CD4-positive, alpha-beta T cell treated with Interleukin-2 at 100 ng/mL for 4 hours (primary cell): ENCODE results near the gene PLEKHS1.
"Not testable (repeated sequence)": the region's sequence is repeated elsewhere in the genome, so short reads cannot be mapped to it uniquely, and the experiment has no call there.

Experiments
- DNase-seq: peaks from one replicate; pipeline ENCODE4 v3.0.0-alpha.2; 2020; ENCODE audit warnings: low spot score

The PLEKHS1 gene

DNA sequence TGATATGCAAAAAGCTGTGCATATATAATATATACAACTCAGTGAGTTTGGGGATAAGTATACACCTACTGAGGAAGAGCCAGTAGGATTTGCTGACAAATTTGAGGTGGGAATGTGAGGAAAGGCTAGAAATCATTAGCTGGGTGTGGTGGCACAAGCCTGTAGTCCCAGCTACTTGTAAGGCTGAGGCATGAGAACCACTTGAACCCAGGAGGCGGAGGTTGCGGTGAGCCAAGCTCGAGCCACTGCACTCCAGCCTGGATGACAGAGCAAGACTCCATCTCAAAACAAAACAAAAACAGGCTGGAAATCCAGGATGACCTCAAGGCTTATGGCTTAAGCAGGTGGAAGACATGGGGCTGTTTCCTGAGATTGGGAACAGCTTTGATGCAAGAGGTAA is 10.6 kb upstream of the PLEKHS1 start:
- DNase-seq: no peak

DNA sequence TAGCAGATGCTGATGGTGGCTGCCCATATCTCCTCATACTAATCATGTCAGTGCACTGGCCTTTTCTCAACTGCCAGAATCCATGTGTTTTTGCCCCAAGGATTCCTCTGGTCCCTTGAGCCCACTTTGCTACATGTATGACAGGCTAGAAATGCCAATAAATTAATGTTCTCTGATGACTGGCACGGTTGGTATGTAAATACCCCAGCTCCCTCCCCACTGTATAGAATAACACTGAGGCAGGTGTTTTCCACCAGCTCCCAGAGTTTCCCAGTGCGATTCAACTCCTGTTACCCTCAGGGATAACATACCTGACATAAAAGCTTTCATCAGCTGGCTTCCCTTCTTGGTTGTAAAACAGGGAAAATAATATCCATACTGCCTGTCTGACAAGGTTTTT is 9.0 kb upstream of the PLEKHS1 start:
- DNase-seq: no peak

DNA sequence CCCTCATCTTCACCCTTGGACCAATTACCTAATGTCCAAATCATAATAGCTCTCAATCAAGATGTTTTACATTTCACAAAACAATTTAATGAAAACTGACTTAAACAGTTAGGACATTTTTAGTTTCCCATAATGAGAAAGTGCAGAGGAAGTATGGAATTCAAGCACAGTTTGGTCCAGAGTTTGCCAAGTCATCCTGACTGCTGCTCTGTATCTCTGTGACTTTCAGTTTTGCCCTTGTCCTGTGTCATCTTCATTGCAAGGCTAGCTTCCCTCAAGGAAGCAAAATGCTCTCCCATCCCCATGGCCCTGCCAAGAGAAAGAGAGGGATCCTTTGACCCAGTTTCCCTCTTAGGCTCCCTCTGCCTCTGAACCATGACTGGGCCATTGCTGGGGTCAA is 7.9 kb upstream of the PLEKHS1 start:
- no peak for DNase-seq

DNA sequence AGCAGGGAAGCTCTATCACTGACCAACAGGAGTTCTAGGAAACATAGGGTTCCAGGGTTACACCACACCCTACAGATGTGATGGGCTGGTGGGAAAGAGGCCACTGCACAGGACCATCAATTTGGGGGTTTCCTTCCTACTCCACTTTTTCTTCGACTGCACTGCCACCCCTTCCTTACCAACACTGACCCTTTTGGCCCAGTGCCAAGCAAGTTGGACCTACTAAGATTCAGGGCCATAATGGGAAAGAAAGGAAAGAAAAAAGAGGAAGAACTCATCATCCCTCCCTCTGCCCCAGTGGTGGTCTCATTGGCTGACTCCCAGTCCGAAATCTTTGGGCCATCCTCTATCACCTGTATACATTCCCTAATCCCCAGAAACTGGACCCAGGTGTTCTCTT is 6.1 kb upstream of the PLEKHS1 start:
- DNase-seq: no peak

DNA sequence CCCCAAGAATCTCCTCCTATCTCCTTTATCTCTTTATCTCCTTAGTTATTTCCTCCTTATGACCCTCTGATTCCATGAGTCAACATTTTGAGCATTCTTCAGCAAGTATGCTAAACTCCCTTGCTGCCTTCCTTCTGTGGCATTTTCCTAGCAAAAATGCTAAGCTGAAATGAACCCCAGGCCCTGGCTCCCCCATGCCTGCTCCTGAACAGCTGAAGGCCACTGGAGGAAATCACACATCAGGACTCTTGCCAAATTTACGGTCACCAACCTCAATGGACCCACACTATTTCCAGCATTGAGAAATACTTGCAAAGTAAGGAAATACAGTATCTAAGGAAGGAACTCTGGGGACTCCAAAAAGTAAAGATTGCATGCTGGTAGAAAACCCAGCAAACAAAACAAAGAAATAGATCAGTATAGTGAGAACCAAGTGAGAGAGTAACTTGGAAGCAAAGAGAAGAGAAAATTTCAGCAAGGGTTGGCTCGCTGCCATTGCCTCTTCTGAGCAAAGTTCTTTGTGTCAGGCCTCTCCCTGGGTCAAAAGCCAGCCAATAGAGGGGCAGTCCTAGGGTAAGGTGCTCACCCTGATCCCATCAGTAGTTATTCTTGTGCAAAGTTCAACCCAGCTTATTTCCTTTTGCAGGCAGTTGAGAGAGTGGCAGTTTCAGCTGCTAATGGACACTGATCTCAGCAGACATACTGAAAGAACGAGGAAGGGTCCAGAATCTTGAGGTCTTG is 5.1 kb upstream of the PLEKHS1 start:
- DNase-seq: no peak

DNA sequence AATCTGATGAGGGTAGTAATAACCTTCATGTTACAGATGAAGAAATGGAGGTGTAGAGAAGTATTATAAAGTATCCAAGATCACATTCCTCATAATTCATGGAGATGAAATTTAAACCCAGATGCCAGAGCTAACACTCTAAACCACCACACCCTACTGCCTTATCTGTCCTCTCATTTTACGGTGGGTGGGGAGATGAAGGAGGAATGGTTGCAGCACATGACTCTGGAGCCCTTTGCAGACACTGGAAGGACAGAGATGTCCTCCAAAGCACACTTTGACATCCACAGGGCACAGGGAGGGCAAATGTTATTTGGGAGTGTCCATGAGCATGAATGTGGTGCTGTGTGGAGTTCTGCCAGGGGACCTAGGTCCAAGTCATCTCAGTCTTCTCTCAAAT is 1.1 kb downstream of the PLEKHS1 start:
- DNase-seq: no peak

DNA sequence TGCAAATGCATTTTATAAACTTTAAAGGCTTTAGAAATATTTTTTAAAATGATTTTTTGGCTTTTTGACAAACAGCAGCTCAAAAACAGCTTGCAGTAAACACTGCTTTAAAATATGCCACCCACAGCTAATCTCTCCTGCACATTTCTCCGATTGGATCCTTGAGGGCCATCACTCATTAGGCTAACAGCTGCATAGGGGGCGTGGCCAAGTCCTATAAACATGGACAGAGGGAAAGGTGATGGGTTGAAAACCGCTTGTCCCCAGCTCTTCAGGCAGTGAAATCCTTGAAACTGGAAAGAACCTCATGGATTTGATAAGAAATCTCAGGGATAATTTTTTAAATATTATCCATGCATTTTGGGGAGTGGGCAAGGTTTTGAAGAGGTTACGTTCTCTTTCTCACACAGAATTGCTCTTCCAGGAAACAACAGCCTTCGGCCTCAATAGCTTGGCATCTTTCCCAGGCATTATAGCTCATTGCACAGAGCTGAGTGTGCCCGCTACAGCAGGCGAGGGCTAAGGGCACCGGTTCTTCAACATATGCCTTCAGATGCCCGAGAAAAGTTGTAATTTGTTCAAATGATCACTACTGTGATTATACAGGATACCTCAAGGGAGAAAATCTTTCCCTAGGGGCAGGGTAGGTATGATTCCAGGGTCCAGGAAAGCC is 1.7 kb downstream of the PLEKHS1 start:
- no peak for DNase-seq

DNA sequence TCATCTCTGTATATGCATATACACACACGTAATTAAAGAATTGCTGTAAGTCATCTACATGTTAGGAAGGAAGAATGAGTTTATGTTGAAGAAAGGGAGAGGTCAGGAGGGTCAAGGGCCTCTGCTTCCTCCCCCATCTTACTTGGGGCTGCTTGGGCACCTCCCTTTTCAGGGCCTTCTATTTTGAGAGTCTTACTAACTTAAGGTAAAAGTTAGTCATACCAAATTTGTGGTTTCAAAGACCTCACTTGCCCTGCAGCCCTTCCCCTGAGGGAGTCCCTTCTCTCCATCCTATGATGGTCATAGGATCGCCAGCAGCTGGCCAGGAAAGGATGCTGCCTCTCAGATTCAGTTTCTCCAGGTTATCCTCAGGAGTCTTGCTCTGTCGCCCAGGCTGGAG is 2.6 kb downstream of the PLEKHS1 start:
- DNase-seq: no peak

DNA sequence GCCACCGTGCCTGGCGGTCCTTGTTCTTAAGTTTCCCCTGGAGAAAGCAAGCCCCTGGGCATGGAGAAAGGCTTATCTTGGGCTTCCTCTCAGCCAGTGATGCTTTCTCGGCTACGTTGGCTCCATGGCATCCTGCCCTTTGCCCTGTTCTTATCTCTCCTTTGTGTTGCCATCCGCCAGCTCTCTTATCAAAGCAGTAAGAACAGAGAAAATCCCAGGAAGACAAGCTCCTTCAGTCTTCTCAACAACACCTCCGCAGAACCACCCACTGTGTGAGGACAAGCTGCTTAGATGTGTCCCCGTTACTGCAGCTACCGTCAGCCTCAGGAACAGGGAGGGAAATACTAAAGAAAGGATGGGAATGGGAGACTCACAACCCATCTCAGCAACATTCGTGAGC is 3.3 kb downstream of the PLEKHS1 start:
- no peak for DNase-seq

DNA sequence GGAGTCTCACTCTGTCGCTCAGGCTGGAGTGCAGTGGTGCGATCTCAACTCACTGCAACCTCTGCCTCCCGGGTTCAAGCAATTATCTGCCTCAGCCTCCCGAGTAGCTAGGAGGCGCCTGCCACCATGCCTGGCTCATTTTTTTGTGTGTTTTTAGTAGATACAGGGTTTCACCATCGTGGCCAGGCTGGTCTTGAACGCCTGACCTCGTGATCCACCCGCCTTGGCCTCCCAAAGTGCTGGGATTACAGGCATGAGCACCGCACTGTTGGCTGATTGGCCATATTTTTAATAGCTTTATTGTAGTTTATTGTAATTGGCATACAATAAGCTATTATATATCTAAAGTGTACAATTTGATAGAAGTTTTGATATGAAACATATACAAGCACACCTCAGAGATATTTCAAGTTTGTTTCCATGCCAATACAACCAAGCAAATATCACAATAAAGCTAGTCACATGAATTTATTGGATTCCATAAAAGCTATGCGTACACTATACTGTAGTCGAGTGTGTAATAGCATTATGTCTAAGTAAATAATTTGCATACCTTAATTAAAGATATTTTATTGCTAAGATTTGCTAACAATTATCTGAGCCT is 5.6 kb downstream of the PLEKHS1 start:
- no peak for DNase-seq

DNA sequence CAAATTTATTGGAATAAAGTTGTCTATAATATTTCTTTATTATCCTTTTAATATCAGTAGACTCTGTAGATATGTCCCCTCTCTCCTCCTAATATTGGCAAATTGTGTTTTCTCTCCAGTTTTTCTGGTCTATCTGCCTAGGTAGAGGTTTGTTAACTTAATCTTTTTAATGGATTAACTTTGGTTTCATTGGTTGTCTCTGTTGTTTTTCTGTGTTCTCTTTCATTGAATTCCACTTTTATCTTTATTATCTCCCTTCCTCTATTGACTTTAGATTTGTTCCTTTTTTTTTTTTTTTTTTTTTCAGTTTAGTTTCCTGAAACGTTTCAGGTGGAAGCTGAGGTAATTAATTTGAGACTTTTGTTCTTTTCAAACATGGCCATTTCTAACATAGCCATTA is 10.6 kb downstream of the PLEKHS1 start:
- no peak for DNase-seq

DNA sequence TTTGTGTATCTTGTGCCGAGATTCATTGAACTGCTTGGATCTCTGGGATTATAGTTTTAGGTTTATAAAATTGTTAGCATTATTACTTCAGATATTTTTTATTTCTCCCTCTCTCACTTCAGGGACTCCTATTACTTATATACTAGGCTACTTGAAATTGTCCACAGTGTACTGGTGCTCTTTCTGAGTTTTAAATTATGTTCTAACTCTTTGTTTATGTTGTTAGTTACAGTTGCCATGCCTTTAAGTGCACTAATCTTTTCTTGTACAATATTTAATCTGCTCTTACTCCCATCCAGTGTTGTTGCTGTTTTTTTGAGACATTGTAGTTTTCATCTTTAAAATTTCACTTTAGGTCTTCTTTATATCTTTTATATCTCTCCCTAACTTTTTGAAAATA is 13.1 kb downstream of the PLEKHS1 start:
- no peak for DNase-seq

DNA sequence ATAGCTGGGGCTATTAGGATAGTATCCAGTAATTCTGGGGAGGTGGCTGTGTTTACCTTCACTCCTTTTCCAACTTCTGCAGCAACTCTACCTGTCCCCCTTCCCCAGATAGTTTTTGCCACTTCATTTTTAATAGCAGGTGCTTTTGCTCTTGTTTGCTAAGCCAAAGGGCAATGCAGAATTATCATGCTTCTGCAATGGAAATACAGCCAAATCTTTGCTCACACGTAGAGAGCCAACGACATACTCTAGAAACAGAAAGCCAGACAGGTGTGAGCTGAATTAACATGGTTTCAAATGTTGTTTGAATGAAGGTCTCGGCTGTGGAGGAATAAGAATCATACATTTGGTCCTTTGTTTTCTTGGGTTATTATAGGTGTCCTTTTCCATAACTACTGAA is 14.4 kb downstream of the PLEKHS1 start:
- no peak for DNase-seq

DNA sequence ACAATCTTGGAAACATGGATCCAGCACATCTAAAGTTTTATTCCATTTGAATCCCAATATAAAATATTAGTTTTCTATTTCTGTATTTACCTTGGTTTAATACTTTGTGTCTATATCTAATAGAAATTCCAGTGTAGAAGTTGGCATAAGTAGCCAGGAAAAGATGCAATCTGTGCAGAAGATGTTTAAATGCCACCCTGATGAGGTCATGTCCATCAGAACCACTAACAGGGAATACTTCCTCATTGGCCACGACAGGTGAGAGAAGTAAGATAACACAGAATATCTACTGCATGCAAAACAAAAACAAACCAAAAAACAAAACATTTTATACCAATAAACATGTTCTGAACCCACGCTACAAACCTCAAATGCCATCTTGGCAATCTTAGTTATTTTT is 15.7 kb downstream of the PLEKHS1 start:
- no peak for DNase-seq

DNA sequence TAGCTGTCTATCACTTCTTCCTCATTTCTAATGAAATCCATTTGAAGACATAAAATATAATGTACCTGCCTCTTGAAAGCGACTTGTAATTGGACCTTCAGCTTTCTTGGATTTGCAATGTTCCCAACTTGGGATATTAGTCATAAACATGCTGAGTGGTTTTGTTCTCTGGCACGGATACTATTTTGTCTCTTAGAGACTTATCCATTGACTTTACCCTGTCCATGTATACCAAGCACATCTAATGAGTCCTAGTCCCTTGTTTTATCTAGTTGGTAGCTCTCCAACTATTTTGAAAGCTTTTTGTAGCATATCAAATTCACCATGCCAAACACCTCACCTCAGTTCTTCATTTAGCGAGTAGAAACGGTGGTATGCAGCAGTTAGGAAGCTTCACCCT is 18.9 kb downstream of the PLEKHS1 start:
- DNase-seq: no peak

DNA sequence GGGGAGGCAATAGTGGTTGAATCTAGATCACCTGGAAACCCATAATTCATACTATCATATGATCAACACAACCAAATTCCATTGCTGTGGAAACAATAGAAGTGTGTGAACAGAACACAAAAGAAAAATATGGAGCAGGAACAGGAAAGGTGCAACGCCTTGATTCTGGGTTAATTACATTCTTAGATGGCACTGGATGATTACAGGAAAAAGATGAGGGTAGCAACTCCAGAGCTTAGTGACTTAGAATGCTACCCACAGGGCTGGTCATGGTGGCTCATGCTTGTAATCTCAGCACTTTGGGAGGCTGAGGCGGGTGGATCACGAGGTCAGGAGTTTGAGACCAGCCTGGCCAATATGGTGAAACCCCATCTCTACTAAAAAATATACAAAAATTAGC is 19.6 kb downstream of the PLEKHS1 start:
- DNase-seq: not testable (repeated sequence)

DNA sequence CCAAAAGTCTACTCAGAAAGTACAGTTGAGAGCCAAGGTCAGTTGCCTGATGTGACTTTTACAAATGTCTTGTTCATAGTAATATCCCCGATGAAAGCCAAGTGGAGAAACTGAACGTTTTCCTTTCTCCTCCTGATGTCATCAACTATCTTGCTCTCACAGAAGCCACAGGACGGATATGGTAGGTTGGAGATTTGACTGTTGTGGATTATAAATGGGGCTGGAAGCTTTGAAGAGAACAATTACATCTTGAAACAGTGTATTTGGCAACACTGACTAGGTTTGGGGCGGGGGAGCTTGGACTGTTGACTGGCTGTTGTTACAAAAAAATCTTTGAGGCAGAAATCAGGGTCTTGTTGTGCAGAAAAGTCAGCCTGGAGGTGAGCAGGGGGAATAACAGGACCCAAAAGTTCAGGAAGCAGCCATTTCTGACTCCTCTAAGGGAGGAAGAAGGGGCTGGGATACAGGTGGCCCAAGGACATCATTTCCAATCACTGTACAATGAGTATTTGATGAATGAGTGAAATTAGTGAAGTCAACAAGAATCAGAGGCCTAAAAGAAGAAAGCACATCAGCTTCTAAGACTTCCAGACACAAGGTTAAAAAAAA is 24.3 kb downstream of the PLEKHS1 start:
- DNase-seq: no peak

DNA sequence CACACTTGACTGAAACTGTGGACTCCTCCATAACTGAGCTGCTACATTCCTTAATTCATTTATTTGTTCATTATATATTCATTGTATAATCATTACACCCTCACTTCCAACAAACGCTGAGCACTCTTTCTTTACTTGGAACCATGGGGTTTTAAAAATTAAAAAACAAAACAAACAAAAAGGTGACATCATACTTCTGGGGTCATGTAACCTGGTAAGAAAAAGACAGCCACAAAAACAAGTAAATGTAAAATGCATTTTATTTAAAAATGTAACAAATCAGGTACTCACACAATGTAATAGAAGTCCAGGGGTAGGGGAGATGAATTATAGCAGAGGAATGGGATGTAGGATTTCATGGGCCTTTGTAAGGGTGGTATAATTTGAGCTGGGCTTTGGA is 25.1 kb downstream of the PLEKHS1 start:
- DNase-seq: no peak

DNA sequence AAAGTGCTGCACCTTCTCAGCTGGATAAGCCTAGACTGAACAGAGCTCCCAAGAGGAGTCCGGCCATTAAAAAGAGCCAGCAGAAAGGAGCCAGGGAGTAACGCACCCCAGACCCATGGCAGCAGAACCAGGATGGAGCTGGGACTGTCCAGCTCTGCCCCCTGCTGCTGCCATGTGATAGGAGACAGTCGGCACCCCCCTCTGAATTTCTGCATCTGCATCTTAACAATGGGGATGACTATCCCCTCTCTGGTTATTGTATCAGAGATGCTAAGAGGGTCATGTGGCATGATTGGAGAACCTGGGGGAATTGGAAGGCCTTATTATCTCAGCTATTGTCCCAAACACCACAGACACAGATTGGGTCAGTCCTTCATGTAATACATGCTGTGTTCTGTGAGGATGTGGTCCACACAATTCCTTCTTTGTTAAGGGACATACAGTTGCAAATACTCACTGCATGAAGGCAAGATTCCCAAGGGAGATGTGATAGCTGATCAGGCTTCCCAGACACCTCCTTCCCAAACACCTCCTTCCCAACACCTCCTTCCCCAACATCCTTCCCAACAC is 29.3 kb downstream of the PLEKHS1 start:
- DNase-seq: no peak

DNA sequence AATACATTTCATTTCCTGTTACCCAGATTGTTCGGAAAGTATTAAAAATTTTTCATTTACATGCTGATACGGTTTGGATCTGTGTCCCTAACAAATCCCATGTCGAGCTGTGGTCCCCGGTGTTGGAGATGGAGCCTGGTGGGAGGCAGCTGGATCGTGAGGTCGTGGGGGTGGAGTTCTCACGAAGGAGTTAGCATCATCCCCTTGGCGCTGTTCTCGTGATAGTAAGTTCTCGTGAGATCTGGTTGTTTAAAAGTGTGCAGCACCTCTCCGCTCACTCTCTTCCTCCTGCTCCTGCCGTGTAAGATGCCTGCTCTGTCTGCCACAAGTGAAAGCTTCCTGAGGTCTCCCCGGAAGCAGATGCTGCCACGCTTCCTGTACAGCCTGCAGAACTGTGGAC is 30.9 kb downstream of the PLEKHS1 start:
- DNase-seq: no peak

DNA sequence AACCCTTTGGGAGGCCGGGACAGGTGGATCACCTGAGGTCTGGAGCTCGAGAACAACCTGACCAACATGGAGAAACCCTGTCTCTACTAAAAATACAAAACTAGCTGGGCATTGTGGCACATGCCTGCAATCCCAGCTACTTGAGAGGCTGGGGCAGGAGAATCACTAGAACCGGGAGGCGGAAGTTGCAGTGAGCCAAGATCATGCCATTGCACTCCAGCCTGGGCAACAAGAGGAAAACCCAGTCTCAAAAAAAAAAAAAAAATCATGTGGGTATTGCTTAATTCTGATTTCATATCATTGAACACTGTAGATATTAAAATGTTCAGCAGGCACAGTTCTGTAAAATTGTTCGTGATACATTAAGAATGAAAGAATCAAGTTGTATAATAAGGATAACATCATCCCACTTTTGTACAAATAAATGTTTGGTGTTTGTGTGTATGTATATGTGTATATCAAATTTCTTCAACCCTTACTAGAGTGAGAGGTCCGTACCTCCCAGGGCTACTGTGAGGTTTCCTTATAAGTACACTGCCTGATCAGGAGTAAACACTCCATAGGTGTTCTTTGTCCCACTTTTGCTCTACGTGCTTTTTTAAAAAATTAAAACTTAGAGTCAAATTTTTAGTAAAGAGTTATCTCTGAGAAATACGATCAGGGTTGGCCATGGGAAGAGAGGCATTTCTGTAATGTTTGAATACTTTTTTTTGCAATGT is 31.7 kb downstream of the PLEKHS1 start:
- no peak for DNase-seq

DNA sequence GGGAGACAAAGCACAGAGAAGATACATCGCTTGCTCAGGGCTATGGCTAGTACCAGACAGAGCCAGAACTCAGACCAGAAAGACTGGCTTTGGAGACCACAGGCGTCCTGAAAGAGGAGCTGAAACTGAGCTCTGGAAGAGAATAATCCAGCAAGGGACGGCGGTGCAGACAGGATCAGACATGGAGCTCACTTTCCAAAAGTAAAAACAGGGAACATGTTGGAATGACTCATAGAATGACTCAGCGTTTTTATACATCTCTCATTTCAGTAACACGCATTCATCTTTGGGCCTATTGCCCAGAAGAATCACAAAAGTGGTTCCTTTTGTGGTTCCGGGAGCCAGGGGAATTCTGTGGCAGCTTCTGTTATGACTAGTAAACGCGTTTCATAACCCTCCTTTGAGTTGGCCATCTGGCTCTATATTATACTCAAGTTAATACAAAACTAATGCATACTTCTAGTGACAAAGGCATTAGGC is 37.2 kb downstream of the PLEKHS1 start:
- no peak for DNase-seq
